OCI-LY3 (cell line): ENCODE data around the gene CISTR.

ENCODE experiments used
- H2AFZ ChIP-seq: fragments of 200-600, 300-600 bp; shearing (Covaris generic); 2 replicates; pipeline ENCODE4 v1.6.0; 2014; ENCODE audit warnings: antibody characterized with exemption, low read depth, low read length
- H3K27ac ChIP-seq: fragments of 200-600, 300-600 bp; sonication (generic); 2 replicates; pipeline ENCODE4 v1.5.1; 2014; ENCODE audit warnings: mild to moderate bottlenecking, low read length, moderate library complexity, mixed read lengths
- H3K27me3 ChIP-seq: fragments of 200-600, 300-600 bp; sonication (generic); 2 replicates; pipeline ENCODE4 v1.6.1; 2014; ENCODE audit warnings: low read depth, low read length, mixed read lengths
- H3K36me3 ChIP-seq: fragments of 200-600, 300-600 bp; sonication (generic); replicated peaks from 2 replicates; pipeline ENCODE3; 2014; ENCODE audit warnings: low read depth, low read length, mixed read lengths
- H3K4me1 ChIP-seq: fragments of 300-600, 200-600 bp; sonication (generic); 2 replicates; pipeline ENCODE4 v1.6.1; 2014; ENCODE audit warnings: low read length, mixed read lengths
- H3K4me2 ChIP-seq: fragments of 200-600, 300-600 bp; sonication (generic); 2 replicates; pipeline ENCODE4 v1.6.1; 2014; ENCODE audit warnings: low read length, mixed read lengths
- H3K4me3 ChIP-seq: fragments of 300-600, 200-600 bp; sonication (generic); 2 replicates; pipeline ENCODE4 v1.5.1; 2014; ENCODE audit warnings: antibody characterized with exemption, mild to moderate bottlenecking, low read length, moderate library complexity
- H3K79me2 ChIP-seq: fragments of 300-600, 200-600 bp; shearing (Covaris generic); 2 replicates; pipeline ENCODE4 v1.6.1; 2014; ENCODE audit warnings: mild to moderate bottlenecking, low read length, mixed read lengths
- H3K9ac ChIP-seq: fragments of 300-600, 200-600 bp; shearing (Covaris generic); 2 replicates; pipeline ENCODE4 v1.6.0; 2014; ENCODE audit warnings: mild to moderate bottlenecking, low read length, moderate library complexity
- H3K9me3 ChIP-seq: fragments of 200-600, 300-600 bp; shearing (Covaris generic); 2 replicates; pipeline ENCODE4 v1.6.1; 2014; ENCODE audit warnings: low read length, mixed read lengths; ENCODE audit not compliant: insufficient read depth
- H4K20me1 ChIP-seq: fragments of 200-600, 300-600 bp; sonication (generic); 2 replicates; pipeline ENCODE4 v1.6.1; 2016; ENCODE audit warnings: low read length, mixed read lengths; ENCODE audit not compliant: insufficient read depth
- EZH2phosphoT487 ChIP-seq: fragments of 200-600 bp; shearing (Covaris generic); IDR thresholded peaks from 2 replicates; pipeline ENCODE4 v1.6.1; 2018; ENCODE audit warnings: antibody characterized with exemption, mixed run types, low read depth
- TF ChIP-seq, protein P1 (sequence below): fragments of 200-600, 300-600 bp; sonication (generic); IDR thresholded peaks from 2 replicates; pipeline ENCODE4 v1.5.1; 2014; ENCODE audit warnings: antibody characterized with exemption, low read length, low read depth

CISTR gene

DNA sequence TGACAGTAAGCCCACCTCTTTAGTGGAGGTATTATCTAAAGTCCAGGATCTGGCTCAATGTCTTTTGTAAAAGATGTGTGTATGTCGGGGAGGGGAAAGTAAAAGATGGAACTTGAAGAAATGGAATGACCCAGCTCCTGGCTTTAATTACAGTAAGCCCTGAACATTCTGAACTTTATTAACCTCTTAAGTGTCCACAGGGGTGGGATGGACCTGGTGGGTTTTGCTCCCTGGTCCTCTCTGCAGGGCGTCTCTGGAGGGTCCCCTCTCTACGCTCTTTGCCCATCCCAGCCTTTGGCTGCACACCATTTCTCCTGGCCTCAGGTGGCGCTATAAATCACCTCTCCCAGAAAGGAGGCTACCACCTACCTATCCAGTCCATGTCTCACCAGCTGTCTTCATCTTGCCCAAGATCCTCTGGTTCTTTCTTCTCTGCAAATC is 3.7 kb upstream of the CISTR start:
- Histone ChIP-seq H3K79me2 (no peaks in the 10 kb centered on the region), H4K20me1 (no peaks in the 10 kb centered on the region), H3K36me3 (no peaks in the 10 kb centered on the region), H3K4me1 (peaks cover 76% of the 10 kb centered on the region), H3K27me3 (peaks cover 57% of the 10 kb centered on the region), H2AFZ (no peak overlapping the region), H3K4me3 (no peak overlapping the region), H3K9ac (no peak overlapping the region), H3K4me2 (peak overlapping the region; percentile 97), H3K9me3 (no peaks in the 10 kb centered on the region), H3K27ac (no peak overlapping the region)
- TF ChIP-seq EZH2phosphoT487, result no peak
- TF ChIP-seq, protein P1, sequence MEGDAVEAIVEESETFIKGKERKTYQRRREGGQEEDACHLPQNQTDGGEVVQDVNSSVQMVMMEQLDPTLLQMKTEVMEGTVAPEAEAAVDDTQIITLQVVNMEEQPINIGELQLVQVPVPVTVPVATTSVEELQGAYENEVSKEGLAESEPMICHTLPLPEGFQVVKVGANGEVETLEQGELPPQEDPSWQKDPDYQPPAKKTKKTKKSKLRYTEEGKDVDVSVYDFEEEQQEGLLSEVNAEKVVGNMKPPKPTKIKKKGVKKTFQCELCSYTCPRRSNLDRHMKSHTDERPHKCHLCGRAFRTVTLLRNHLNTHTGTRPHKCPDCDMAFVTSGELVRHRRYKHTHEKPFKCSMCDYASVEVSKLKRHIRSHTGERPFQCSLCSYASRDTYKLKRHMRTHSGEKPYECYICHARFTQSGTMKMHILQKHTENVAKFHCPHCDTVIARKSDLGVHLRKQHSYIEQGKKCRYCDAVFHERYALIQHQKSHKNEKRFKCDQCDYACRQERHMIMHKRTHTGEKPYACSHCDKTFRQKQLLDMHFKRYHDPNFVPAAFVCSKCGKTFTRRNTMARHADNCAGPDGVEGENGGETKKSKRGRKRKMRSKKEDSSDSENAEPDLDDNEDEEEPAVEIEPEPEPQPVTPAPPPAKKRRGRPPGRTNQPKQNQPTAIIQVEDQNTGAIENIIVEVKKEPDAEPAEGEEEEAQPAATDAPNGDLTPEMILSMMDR, result peak; percentile 46

DNA sequence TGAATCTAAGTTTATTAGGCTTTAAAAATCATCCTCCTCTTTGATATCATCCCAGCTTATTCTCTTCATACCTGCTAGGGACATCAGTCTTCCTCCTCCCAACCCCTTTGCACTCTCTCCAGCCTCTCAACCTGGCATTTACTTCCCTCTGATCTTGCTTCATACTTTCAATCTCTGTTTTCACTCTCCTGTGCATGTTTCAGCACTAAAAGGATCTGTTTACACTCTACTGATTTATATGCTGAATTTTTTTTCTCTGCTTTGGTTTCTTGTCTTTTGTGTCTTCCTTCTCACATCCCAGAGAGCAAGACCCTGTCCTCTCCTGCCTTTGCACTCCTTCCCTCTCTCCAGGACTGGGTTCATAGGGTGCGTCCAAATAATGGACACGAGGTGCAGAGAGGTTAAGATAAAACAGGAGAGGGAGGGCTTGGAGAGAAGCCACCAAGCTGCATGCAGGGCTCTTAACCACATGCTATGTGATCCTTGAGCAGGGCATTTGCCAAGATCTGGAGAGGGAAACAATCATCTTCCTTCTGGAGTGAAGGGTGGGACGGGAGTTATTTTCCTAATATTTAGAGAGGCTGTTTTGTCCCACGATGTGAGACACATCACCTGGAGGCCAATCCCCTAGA is 3.0 kb upstream of the CISTR start:
- Histone ChIP-seq H3K4me3 (peak overlapping the region; percentile 39), H3K27me3 (peaks cover 61% of the 10 kb centered on the region), H3K4me1 (peaks cover 83% of the 10 kb centered on the region), H3K9me3 (no peaks in the 10 kb centered on the region), H3K9ac (peak overlapping the region; percentile 8; the same call in 1 of the 2 replicates), H3K36me3 (no peaks in the 10 kb centered on the region), H3K79me2 (no peaks in the 10 kb centered on the region), H4K20me1 (no peaks in the 10 kb centered on the region), H2AFZ (no peak overlapping the region), H3K4me2 (peak overlapping the region; percentile 97), H3K27ac (peak overlapping the region; percentile 71)
- no peak for TF ChIP-seq EZH2phosphoT487
- TF ChIP-seq, protein P1, result no peak

DNA sequence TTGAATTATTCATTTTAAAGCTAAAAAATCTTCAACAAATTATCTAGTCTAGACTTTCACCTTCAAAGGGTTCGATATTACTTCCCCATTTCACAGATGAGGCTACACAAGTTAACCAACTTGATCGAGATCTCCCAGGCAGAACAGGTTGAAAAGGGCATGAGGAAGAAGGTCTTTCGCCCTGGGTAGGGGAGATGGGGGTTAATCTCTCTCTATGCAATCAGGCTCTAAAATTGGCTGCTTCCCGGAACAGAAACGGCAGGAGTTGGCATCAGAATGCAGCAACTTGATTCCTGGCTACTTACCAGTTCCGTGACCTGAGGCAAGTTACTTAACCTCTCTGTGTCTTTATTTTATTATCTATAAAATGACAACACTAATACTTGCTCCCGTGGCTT is 2.4 kb upstream of the CISTR start:
- no peaks in the 10 kb centered on the region for H3K9me3 ChIP-seq

DNA sequence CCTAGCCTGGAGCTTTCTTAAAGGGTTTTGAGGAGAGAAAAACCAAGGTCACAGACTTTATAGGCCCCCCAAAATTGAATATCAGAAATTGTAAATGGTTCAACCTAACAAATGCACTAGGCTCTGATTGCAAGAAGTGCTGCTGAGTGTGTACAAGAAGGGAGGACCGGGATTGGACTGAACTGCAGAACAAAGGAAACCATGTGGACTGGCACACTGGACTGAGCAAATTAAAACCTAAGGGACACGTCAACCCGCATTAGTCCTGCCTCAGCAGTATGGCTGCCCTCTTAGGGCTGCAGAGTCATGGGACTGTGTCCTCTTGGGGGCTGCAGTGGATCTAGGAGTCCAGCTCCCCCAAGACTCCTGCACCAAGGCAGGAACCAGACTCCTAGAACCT is 842 bp upstream of the CISTR start:
- Histone ChIP-seq H3K4me1 (peaks cover 70% of the 10 kb centered on the region), H3K9ac (no peak overlapping the region), H3K79me2 (no peaks in the 10 kb centered on the region), H3K9me3 (no peaks in the 10 kb centered on the region), H3K4me2 (no peak overlapping the region), H4K20me1 (no peaks in the 10 kb centered on the region), H2AFZ (no peak overlapping the region), H3K27me3 (peaks cover 65% of the 10 kb centered on the region), H3K27ac (no peak overlapping the region), H3K4me3 (no peak overlapping the region), H3K36me3 (no peaks in the 10 kb centered on the region)
- TF ChIP-seq EZH2phosphoT487, result no peak
- TF ChIP-seq, protein P1, result no peak

More for the DNA sequence above, 2.4 kb upstream of the CISTR start:
- H3K27ac ChIP-seq, result peak overlapping the region; percentile 71
- peak overlapping the region; percentile 39 for H3K4me3 ChIP-seq
- no peak overlapping the region for H2AFZ ChIP-seq
- peaks cover 61% of the 10 kb centered on the region for H3K27me3 ChIP-seq
- peak overlapping the region; percentile 8; the same call in 1 of the 2 replicates for H3K9ac ChIP-seq
- H3K36me3 ChIP-seq, result no peaks in the 10 kb centered on the region
- no peak for TF ChIP-seq EZH2phosphoT487
- TF ChIP-seq, protein P1, result no peak
- H4K20me1 ChIP-seq, result no peaks in the 10 kb centered on the region
- H3K79me2 ChIP-seq, result no peaks in the 10 kb centered on the region
- H3K4me2 ChIP-seq, result peak overlapping the region; percentile 97
- H3K4me1 ChIP-seq, result peaks cover 83% of the 10 kb centered on the region
